H9 (cell line): ENCODE data around the gene TMEM186. TPM values are rescaled to one million over a fixed set of nuclear protein-coding genes. Genes with fewer than 3 reads are reported as not detected.

Experiments
- DNase-seq: peaks from one replicate; pipeline ENCODE4 v3.0.0-alpha.2; 2017
- H2AFZ ChIP-seq: one replicate; pipeline ENCODE4 v1.6.1; 2013; ENCODE audit warnings: mild to moderate bottlenecking, low read length, control low read depth, moderate library complexity
- H2AK5ac ChIP-seq: 2 replicates; pipeline ENCODE4 v1.6.1; 2013; ENCODE audit warnings: low read length, control low read depth, mixed read lengths; ENCODE audit not compliant: insufficient read length
- H2BK120ac ChIP-seq: one replicate; pipeline ENCODE4 v1.6.1; 2013; ENCODE audit warnings: low read depth, mild to moderate bottlenecking, low read length, control low read depth, inconsistent platforms; ENCODE audit not compliant: poor library complexity, severe bottlenecking
- H2BK12ac ChIP-seq: 2 replicates; pipeline ENCODE4 v1.6.1; 2013; ENCODE audit warnings: low read length, control low read depth, mixed read lengths, low read depth; ENCODE audit not compliant: insufficient read length
- H2BK15ac ChIP-seq: 2 replicates; pipeline ENCODE4 v1.6.1; 2013; ENCODE audit warnings: low read depth, low read length, control low read depth
- H2BK20ac ChIP-seq: one replicate; pipeline ENCODE4 v1.6.1; 2013; ENCODE audit warnings: low read depth, mild to moderate bottlenecking, low read length, control low read depth, inconsistent platforms; ENCODE audit not compliant: poor library complexity, severe bottlenecking
- H2BK5ac ChIP-seq: 2 replicates; pipeline ENCODE4 v1.6.1; 2013; ENCODE audit warnings: low read length, control low read depth, mixed read lengths; ENCODE audit not compliant: insufficient read length
- H3K14ac ChIP-seq: 2 replicates; pipeline ENCODE4 v1.6.1; 2013; ENCODE audit warnings: low read length, control low read depth; ENCODE audit not compliant: insufficient read depth
- H3K18ac ChIP-seq: 2 replicates; pipeline ENCODE4 v1.6.1; 2013; ENCODE audit warnings: low read depth, mild to moderate bottlenecking, mixed read lengths, low read length, control low read depth; ENCODE audit not compliant: insufficient read length
- H3K23ac ChIP-seq: 2 replicates; pipeline ENCODE4 v1.6.1; 2013; ENCODE audit warnings: low read length, control low read depth, mixed read lengths, low read depth; ENCODE audit not compliant: insufficient read length
- H3K23me2 ChIP-seq: 2 replicates; pipeline ENCODE4 v1.6.1; 2013; ENCODE audit warnings: low read depth, mild to moderate bottlenecking, mixed read lengths, low read length, control low read depth; ENCODE audit not compliant: insufficient read length, poor library complexity, severe bottlenecking
- H3K27ac ChIP-seq: 2 replicates; pipeline ENCODE4 v1.5.1; 2013; ENCODE audit warnings: low read length, control low read depth, mixed read lengths, low read depth; ENCODE audit not compliant: insufficient read length
- H3K27me3 ChIP-seq: 2 replicates; pipeline ENCODE4 v1.6.1; 2013; ENCODE audit warnings: low read length, control low read depth, inconsistent platforms; ENCODE audit not compliant: insufficient read depth
- H3K4ac ChIP-seq: 2 replicates; pipeline ENCODE4 v1.6.1; 2013; ENCODE audit warnings: low read depth, mild to moderate bottlenecking, control low read depth, inconsistent platforms, low read length, moderate library complexity
- H3K4me1 ChIP-seq: 2 replicates; pipeline ENCODE4 v1.6.1; 2013; ENCODE audit warnings: low read length, control low read depth, inconsistent platforms; ENCODE audit not compliant: insufficient read depth
- H3K4me2 ChIP-seq: 2 replicates; pipeline ENCODE4 v1.6.1; 2013; ENCODE audit warnings: low read length, control low read depth, mixed read lengths; ENCODE audit not compliant: insufficient read length, insufficient read depth
- H3K56ac ChIP-seq: 2 replicates; pipeline ENCODE4 v1.6.1; 2013; ENCODE audit warnings: low read depth, mild to moderate bottlenecking, mixed read lengths, low read length, control low read depth; ENCODE audit not compliant: insufficient read length
- H3K79me1 ChIP-seq: 2 replicates; pipeline ENCODE4 v1.6.1; 2013; ENCODE audit warnings: low read depth, mild to moderate bottlenecking, moderate library complexity, low read length, control low read depth, inconsistent platforms; ENCODE audit not compliant: insufficient read depth, poor library complexity, severe bottlenecking
- H3K79me2 ChIP-seq: 2 replicates; pipeline ENCODE4 v1.6.1; 2013; ENCODE audit warnings: low read length, control low read depth, inconsistent platforms; ENCODE audit not compliant: insufficient read depth
- H3K9ac ChIP-seq: 2 replicates; pipeline ENCODE4 v1.6.1; 2013; ENCODE audit warnings: low read length, control low read depth, mixed read lengths; ENCODE audit not compliant: insufficient read length; ENCODE audit errors: extremely low read depth
- H3K9me3 ChIP-seq: one replicate; pipeline ENCODE4 v1.6.1; 2013; ENCODE audit warnings: low read depth, low read length, inconsistent platforms; ENCODE audit not compliant: control insufficient read depth
- H3T11ph ChIP-seq: one replicate; pipeline ENCODE4 v1.6.1; 2013; ENCODE audit warnings: mild to moderate bottlenecking, low read length, control low read depth, inconsistent platforms
- H4K20me1 ChIP-seq: one replicate; pipeline ENCODE4 v1.6.1; 2013; ENCODE audit not compliant: control insufficient read depth, insufficient read length, insufficient read depth
- H4K5ac ChIP-seq: 2 replicates; pipeline ENCODE4 v1.6.1; 2013; ENCODE audit warnings: low read depth, mild to moderate bottlenecking, mixed read lengths, low read length, control low read depth; ENCODE audit not compliant: insufficient read length
- H4K8ac ChIP-seq: replicated peaks from 2 replicates; pipeline ENCODE4 v1.6.1; 2013; ENCODE audit warnings: low read length, control low read depth, mixed read lengths, low read depth; ENCODE audit not compliant: insufficient read length
- H4K91ac ChIP-seq: 2 replicates; pipeline ENCODE4 v1.6.1; 2013; ENCODE audit warnings: low read depth, mild to moderate bottlenecking, moderate library complexity, mixed read lengths, low read length, control low read depth; ENCODE audit not compliant: insufficient read length
- H3K27ac Mint-ChIP-seq, 3 experiments: 2 replicates in 2 of 3; 3 replicates in 1 of 3; pipeline ENCODE4 v1.8.0; 2020 to 2021; ENCODE audit warnings: mixed read lengths in 3 of 3, mild to moderate bottlenecking in 1 of 3, moderate library complexity in 1 of 3
- H3K27me3 Mint-ChIP-seq: 2 replicates; pipeline ENCODE4 v1.8.0; 2021; ENCODE audit warnings: low read depth, mild to moderate bottlenecking, moderate library complexity, mixed read lengths
- H3K36me3 Mint-ChIP-seq, 3 experiments: 2 replicates in 2 of 3; 3 replicates in 1 of 3; pipeline ENCODE4 v1.8.0; 2020 to 2021; ENCODE audit warnings: low read depth in 3 of 3, mixed read lengths in 3 of 3; ENCODE audit not compliant: insufficient read depth in 1 of 3
- H3K4me1 Mint-ChIP-seq, 2 experiments: 2 replicates each; pipeline ENCODE4 v1.8.0; 2020; ENCODE audit warnings: mixed read lengths in 2 of 2
- H3K4me3 Mint-ChIP-seq, 2 experiments: 2 replicates in 1 of 2; 3 replicates in 1 of 2; pipeline ENCODE4 v1.8.0; 2020 to 2021; ENCODE audit warnings: mild to moderate bottlenecking in 2 of 2, mixed read lengths in 2 of 2, moderate library complexity in 1 of 2
- H3K9me3 Mint-ChIP-seq, 2 experiments: 2 replicates in 1 of 2; 3 replicates in 1 of 2; pipeline ENCODE4 v1.8.0; 2020; ENCODE audit warnings: mild to moderate bottlenecking in 2 of 2, mixed read lengths in 2 of 2, moderate library complexity in 1 of 2
- WGBS: extraction: QIAGEN DNeasy Blood & Tissue Kit; methylation state at CpG from one replicate; pipeline ENCODE4 v1.1.7; 2013; ENCODE audit warnings: missing lambda C conversion rate, low lambda C conversion rate, mixed read lengths; ENCODE audit not compliant: insufficient read length; ENCODE audit errors: extremely low coverage; 5-methylcytosine and 5-hydroxymethylcytosine counted together
- total RNA-seq: library from RNA; stranded (reverse); gene quantifications from 2 replicates; pipeline ENCODE4 v1.2.1, GENCODE V29; 2021
- TF ChIP-seq, protein P1 (sequence below): fragments of 200-600 bp; sonication (generic); conservative IDR thresholded peaks from 3 replicates; pipeline ENCODE4 v1.8.0; 2021; ENCODE audit warnings: antibody characterized with exemption, mild to moderate bottlenecking

The TMEM186 gene
- total RNA-seq, 1 experiment from 2014 or later: 9.6 TPM

DNA sequence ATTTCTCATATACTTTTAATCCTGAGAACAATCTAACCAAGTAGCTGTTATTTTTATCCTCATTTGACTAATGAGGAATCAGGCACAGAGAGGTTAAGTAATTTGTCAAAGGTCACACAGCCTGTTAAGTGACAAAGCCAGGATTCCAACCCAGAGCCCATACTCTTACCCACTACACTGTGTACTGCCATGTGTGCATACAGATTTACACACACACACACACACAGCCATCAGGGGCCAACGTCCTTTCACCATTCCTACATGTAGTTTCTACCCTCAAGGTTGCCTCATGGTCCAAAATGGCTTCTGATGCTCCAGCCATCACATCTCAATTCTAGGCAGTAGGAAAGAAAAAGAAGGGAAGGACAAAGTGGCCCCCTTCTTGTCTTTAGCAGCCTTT lies 22.1 kb downstream of the TMEM186 start:
- peaks cover 4 to 5% (median 4%) of the 10 kb centered on the region in 3 experiments for H3K36me3 Mint-ChIP-seq
- no peak overlapping the region for H2BK120ac ChIP-seq
- H3K9ac ChIP-seq: no peak overlapping the region
- no peak overlapping the region for H4K8ac ChIP-seq
- H3K56ac ChIP-seq: no peak overlapping the region
- no peaks in the 10 kb centered on the region for H3K9me3 ChIP-seq
- no peak overlapping the region for H3K14ac ChIP-seq
- no peak overlapping the region for H2AFZ ChIP-seq
- no peak overlapping the region for H2BK15ac ChIP-seq
- no peak overlapping the region for H3K4me2 ChIP-seq
- H3K27me3 Mint-ChIP-seq: no peaks in the 10 kb centered on the region; the same call in 1 of the 2 replicates
- H4K91ac ChIP-seq: no peak overlapping the region
- H2AK5ac ChIP-seq: no peak overlapping the region
- no peak overlapping the region for H3K27ac Mint-ChIP-seq
- H4K5ac ChIP-seq: no peak overlapping the region
- H3K27ac ChIP-seq: no peak overlapping the region
- H2BK12ac ChIP-seq: no peak overlapping the region
- H3K9me3 Mint-ChIP-seq: no peaks in the 10 kb centered on the region
- TF ChIP-seq, protein P1, sequence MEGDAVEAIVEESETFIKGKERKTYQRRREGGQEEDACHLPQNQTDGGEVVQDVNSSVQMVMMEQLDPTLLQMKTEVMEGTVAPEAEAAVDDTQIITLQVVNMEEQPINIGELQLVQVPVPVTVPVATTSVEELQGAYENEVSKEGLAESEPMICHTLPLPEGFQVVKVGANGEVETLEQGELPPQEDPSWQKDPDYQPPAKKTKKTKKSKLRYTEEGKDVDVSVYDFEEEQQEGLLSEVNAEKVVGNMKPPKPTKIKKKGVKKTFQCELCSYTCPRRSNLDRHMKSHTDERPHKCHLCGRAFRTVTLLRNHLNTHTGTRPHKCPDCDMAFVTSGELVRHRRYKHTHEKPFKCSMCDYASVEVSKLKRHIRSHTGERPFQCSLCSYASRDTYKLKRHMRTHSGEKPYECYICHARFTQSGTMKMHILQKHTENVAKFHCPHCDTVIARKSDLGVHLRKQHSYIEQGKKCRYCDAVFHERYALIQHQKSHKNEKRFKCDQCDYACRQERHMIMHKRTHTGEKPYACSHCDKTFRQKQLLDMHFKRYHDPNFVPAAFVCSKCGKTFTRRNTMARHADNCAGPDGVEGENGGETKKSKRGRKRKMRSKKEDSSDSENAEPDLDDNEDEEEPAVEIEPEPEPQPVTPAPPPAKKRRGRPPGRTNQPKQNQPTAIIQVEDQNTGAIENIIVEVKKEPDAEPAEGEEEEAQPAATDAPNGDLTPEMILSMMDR: no peak
- H3K23ac ChIP-seq: no peak overlapping the region
- H2BK5ac ChIP-seq: no peak overlapping the region
- H3K79me2 ChIP-seq: no peaks in the 10 kb centered on the region
- H4K20me1 ChIP-seq: no peaks in the 10 kb centered on the region
- H3T11ph ChIP-seq: no peak overlapping the region
- peaks cover 0 to 5% of the 10 kb centered on the region in 2 experiments; a peak in 1 of 4 replicates for H3K4me1 Mint-ChIP-seq
- no peak overlapping the region for H3K18ac ChIP-seq
- no peaks in the 10 kb centered on the region for H3K4me1 ChIP-seq
- H3K27me3 ChIP-seq: no peaks in the 10 kb centered on the region
- no peak for DNase-seq
- H2BK20ac ChIP-seq: no peak overlapping the region
- no peaks in the 10 kb centered on the region for H3K79me1 ChIP-seq
- no peak overlapping the region for H3K4ac ChIP-seq
- H3K4me3 Mint-ChIP-seq: no peak overlapping the region
- no CpG with 5 or more reads among the region's 1 CpG for WGBS
- no peaks in the 10 kb centered on the region for H3K23me2 ChIP-seq
